Measurements from ENCODE around the gene CCDC177.
A peak's percentile ranks its signal among the peaks of the same experiment; 100 is the strongest.

The CCDC177 gene

DNA sequence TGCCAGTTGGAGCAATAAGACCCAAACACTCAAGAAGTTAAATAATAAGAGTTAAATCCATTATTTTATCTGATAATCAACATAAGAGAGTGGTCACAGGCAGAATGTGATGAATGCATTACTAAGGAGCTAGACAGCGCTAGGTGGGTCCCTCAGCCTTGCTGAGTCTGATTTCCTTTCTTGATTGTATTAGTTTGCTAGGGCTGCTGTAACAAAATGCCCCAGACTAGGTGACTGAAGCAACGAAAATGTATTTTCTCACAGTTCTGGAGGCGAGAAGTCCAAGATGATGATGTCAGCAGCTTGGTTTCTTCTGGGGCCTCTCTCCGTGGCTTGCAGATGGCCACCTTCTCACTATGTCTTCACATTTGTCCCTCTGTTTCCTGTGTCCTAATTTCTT lies 8.2 kb upstream of the CCDC177 start:
- no peak overlapping the region for H3K4me3 ChIP-seq (ENCODE audit: low read depth, low read length)
- TF ChIP-seq, protein P1, sequence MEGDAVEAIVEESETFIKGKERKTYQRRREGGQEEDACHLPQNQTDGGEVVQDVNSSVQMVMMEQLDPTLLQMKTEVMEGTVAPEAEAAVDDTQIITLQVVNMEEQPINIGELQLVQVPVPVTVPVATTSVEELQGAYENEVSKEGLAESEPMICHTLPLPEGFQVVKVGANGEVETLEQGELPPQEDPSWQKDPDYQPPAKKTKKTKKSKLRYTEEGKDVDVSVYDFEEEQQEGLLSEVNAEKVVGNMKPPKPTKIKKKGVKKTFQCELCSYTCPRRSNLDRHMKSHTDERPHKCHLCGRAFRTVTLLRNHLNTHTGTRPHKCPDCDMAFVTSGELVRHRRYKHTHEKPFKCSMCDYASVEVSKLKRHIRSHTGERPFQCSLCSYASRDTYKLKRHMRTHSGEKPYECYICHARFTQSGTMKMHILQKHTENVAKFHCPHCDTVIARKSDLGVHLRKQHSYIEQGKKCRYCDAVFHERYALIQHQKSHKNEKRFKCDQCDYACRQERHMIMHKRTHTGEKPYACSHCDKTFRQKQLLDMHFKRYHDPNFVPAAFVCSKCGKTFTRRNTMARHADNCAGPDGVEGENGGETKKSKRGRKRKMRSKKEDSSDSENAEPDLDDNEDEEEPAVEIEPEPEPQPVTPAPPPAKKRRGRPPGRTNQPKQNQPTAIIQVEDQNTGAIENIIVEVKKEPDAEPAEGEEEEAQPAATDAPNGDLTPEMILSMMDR (IDR thresholded peaks at IDR 0.05; ENCODE audit: borderline replicate concordance, insufficient read depth, low read depth, low read length) = no peak

DNA sequence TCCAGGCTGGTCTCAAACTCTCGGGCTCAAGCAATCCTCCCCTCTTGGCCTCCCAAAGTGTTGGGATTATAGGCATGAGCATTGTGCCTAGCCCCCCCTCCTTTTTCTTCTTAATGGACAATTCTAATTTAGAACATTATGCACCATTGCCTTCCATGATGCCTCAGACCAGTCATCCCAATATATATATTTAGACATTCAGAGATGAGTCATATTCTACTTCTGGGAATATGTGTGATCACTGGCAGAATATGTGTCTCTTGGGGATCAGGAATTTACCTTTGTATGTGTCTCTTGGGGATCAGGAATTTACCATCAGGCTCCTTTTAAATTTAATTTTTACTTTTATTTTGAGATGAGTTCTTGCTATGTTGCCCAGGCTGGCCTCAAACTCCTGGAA lies 7.5 kb upstream of the CCDC177 start:
- TF ChIP-seq, protein P1 (IDR thresholded peaks at IDR 0.05; ENCODE audit: borderline replicate concordance, insufficient read depth, low read depth, low read length) = no peak
- H3K4me3 ChIP-seq (ENCODE audit: low read depth, low read length) = no peak overlapping the region

DNA sequence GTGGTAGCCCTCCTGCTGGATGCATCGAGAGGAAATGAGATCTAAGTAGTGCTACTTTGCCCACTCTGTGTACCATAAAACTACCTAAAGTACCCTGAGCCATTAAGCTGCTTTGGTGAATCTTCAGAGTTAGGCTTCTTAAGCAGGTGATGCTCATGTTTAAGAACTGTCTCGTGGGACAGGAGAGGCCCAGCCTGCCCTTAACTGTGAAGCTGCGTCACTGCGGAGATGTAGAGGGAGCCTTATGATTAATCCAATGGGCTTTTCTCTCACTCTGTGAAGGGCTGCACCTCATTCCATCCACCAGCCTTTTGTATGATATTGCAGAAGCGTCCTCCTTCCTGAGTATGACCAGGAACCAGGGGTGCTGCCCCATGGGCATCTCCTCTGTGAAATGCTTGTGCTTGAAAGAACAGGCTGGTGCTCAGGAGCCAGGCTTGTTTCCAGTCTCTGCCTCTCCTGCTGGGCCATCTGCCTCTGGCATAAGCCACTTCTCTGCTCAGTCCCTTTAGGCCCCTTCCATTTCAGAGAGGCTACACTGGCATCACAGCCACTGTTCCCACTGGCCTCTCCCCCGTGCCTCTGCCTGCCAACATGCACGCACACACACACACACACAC lies 6.8 kb upstream of the CCDC177 start:
- TF ChIP-seq, protein P1 (IDR thresholded peaks at IDR 0.05; ENCODE audit: borderline replicate concordance, insufficient read depth, low read depth, low read length) = no peak
- no peak overlapping the region for H3K4me3 ChIP-seq (ENCODE audit: low read depth, low read length)

DNA sequence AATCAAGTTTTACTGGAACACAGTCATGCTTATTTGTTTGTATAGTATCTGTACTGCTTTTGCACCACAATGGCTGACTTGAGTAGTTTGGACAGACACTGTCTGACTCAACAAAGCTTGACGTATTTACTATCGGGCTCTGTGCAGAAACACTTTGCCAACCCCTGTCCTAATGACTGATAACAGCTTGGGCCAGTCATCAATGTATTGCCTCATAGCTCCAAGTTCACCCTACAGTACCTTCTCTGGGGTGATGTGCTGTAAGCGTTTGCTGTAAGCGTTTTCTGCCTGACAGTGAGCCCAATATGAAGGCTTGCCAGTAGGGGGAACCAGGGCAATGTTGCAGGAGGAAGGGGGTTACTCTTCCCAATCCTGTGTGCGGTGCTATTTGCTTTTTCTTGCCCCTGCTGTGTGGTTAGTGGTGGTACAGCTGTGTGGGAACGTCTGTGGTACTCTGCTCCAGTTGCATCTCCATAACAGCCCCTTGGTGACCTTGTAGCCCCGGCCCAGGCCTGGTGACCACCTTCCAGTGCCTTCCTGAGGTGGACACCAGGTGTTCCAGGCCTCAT lies 5.4 kb upstream of the CCDC177 start:
- no peak overlapping the region for H3K4me3 ChIP-seq (ENCODE audit: low read depth, low read length)
- TF ChIP-seq, protein P1 (IDR thresholded peaks at IDR 0.05; ENCODE audit: borderline replicate concordance, insufficient read depth, low read depth, low read length) = peak; percentile 65

DNA sequence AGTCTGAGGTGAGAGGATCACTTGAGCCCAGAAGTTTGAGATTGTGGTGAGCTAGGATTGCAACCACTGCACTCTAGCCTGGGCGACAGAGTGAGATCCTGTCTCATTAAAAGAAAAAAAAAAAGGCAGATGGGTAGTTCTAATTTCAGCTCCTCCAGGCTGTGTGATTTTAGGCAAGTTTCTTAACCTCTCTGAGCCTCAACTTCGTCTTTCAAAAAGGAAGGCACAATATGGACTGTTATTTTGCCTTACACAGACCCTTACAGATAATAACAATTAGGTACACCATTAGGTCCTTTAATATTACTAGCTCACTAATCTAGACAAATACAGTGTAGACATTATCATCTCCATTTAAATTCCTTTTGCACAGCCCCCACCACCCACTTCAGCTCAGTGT lies 4.8 kb upstream of the CCDC177 start:
- H3K4me3 ChIP-seq (ENCODE audit: low read depth, low read length) = no peak overlapping the region
- TF ChIP-seq, protein P1 (IDR thresholded peaks at IDR 0.05; ENCODE audit: borderline replicate concordance, insufficient read depth, low read depth, low read length) = no peak

DNA sequence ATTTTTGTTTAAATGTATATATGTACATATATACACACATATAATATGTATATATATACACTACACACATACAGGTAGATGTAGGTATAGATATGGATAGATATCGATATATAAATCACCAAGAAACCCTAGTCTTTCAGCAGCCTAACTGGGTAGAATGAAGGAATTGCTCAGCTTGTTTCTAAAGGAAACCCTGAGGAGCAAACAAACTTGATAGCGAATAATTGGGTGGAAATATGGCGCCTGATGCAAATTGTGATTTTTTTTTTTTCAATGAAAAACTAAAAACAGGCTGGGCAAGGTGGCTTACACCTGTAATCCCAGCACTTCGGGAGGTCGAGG lies 254 bp upstream of the CCDC177 start:
- no peak overlapping the region for H3K4me3 ChIP-seq (ENCODE audit: low read depth, low read length)

DNA sequence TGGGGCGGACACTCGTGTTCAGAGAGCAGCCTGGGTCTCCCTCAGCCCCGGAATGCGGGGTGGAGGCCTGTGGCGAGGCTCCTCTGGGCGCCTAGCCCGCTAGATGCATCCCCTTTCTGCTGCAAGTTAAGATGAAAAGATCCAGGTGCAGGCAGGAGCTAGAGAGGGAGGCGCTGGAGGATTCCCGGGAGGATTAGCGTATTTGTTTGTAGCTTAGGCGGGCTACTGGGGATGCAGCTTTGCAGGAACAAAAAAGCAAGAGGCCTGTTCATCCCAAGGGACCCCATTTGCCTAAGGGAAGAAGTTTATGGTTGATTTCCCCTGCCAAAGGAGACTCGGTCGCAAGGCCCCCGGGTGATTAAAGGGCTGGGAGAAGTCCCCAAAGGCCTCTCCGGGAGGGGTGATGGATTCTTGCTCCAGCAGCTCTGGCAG lies 824 bp downstream of the CCDC177 start:
- TF ChIP-seq, protein P1 (IDR thresholded peaks at IDR 0.05; ENCODE audit: borderline replicate concordance, insufficient read depth, low read depth, low read length) = no peak
- H3K4me3 ChIP-seq (ENCODE audit: low read depth, low read length) = no peak overlapping the region

More for the DNA sequence above, 254 bp upstream of the CCDC177 start:
- TF ChIP-seq, protein P1 (IDR thresholded peaks at IDR 0.05; ENCODE audit: borderline replicate concordance, insufficient read depth, low read depth, low read length) = no peak

Measured in GM12875 (cell line).